Tibial artery (tissue), 4 donors: ENCODE data around the gene CINP.

Experiments used
- DNase-seq, 2 donors: peaks; one replicate each; pipeline ENCODE4 v3.0.0-alpha.2; 2019
- H3K27ac ChIP-seq, 2 donors: fragments of 200-600 bp; sonication (generic) in 1 of 2; 1 replicate in 1 of 2; 2 replicates in 1 of 2; pipeline ENCODE4 v1.5.1; 2018 to 2019; ENCODE audit warnings: mild to moderate bottlenecking in 1 of 2
- H3K27me3 ChIP-seq, 2 donors: fragments of 200-600 bp; sonication (generic) in 1 of 2; one replicate each; pipeline versions ENCODE4 v1.5.1 to v1.6.0; 2016 to 2019
- H3K36me3 ChIP-seq, 3 donors: fragments of 200-600 bp; sonication (generic) in 2 of 3; one replicate each; pipeline ENCODE4 v1.5.1; 2016 to 2019; ENCODE audit warnings: mild to moderate bottlenecking in 2 of 3
- H3K4me1 ChIP-seq, 4 donors: fragments of 200-600 bp; sonication (generic) in 2 of 4; 1 replicate in 3 of 4; 2 replicates in 1 of 4; pipeline ENCODE4 v1.5.1; 2016 to 2019
- H3K4me3 ChIP-seq, 2 donors: fragments of 200-600 bp; sonication (generic) in 1 of 2; 1 replicate in 1 of 2; 2 replicates in 1 of 2; pipeline ENCODE4 v1.5.1; 2018 to 2019; ENCODE audit warnings: mild to moderate bottlenecking in 2 of 2
- H3K9me3 ChIP-seq, 3 donors: fragments of 200-600 bp; sonication (generic) in 1 of 3; one replicate each; pipeline ENCODE4 v1.5.1; 2016 to 2019
- CTCF ChIP-seq, 2 experiments: fragments of 200-600 bp in 1 of 2; fragments of 450-650 bp in 1 of 2; IDR thresholded peaks; one replicate each; pipeline ENCODE4 v1.5.1; 2017 to 2019; ENCODE audit warnings: antibody characterized with exemption in 2 of 2, mild to moderate bottlenecking in 1 of 2, moderate library complexity in 1 of 2
- intact Hi-C: fragments of 100-400 bp; cut with DNase I; formaldehyde crosslinking; loops from one replicate; pipeline ENCODE4 v1.15.0; 2023; ENCODE audit warnings: low total_unique reads

The CINP gene

GRCh38 chr14:102341566-102341965 is 21.1 kb downstream of the CINP start:
- Histone ChIP-seq H3K4me3 (no peak overlapping the region), H3K27me3 (no peaks in the 10 kb centered on the region), H3K36me3 (peaks cover 62 to 96% (median 70%) of the 10 kb centered on the region in 3 donors), H3K9me3 (no peaks in the 10 kb centered on the region), H3K27ac (no peak overlapping the region), H3K4me1 (no peaks in the 10 kb centered on the region)
- TF ChIP-seq CTCF (IDR thresholded peaks at IDR 0.05) = no peak
- intact Hi-C loops = no loop called here
- DNase-seq = no peak

GRCh38 chr14:102338724-102339123 is 24.0 kb downstream of the CINP start:
- H3K4me3 ChIP-seq = no peak overlapping the region
- H3K4me1 ChIP-seq = no peaks in the 10 kb centered on the region
- peak in 1 of 2 donors; percentile 33 for DNase-seq
- no peak overlapping the region for H3K27ac ChIP-seq
- TF ChIP-seq CTCF (IDR thresholded peaks at IDR 0.05) = no peak
- H3K27me3 ChIP-seq = no peaks in the 10 kb centered on the region
- peaks cover 63 to 94% (median 71%) of the 10 kb centered on the region in 3 donors for H3K36me3 ChIP-seq
- no peaks in the 10 kb centered on the region for H3K9me3 ChIP-seq
- intact Hi-C loops = no loop called here

- TF ChIP-seq CTCF (IDR thresholded peaks at IDR 0.05) = no peak
- Histone ChIP-seq H3K27me3 (no peaks in the 10 kb centered on the region), H3K4me1 (no peaks in the 10 kb centered on the region), H3K9me3 (no peaks in the 10 kb centered on the region), H3K36me3 (peaks cover 53 to 82% (median 64%) of the 10 kb centered on the region in 3 donors), H3K4me3 (no peak overlapping the region), H3K27ac (no peak overlapping the region)
- DNase-seq = no peak
- intact Hi-C loops = no loop called here
Observed at GRCh38 chr14:102335163-102335562, 27.5 kb downstream of the CINP start.

GRCh38 chr14:102333795-102334705 is 28.6 kb downstream of the CINP start:
- no peak for DNase-seq
- Histone ChIP-seq H3K27me3 (no peaks in the 10 kb centered on the region), H3K9me3 (no peaks in the 10 kb centered on the region), H3K27ac (no peak overlapping the region), H3K4me1 (no peaks in the 10 kb centered on the region), H3K36me3 (peaks cover 49 to 70% (median 59%) of the 10 kb centered on the region in 3 donors), H3K4me3 (no peak overlapping the region)
- no peak for TF ChIP-seq CTCF (IDR thresholded peaks at IDR 0.05)
- intact Hi-C loops = no loop called here

GRCh38 chr14:102333390-102333789 is 29.3 kb downstream of the CINP start:
- H3K4me3 ChIP-seq = no peak overlapping the region
- H3K27ac ChIP-seq = no peak overlapping the region
- H3K36me3 ChIP-seq = peaks cover 45 to 66% (median 56%) of the 10 kb centered on the region in 3 donors
- no peaks in the 10 kb centered on the region for H3K4me1 ChIP-seq
- intact Hi-C loops = no loop called here
- no peak for DNase-seq
- TF ChIP-seq CTCF (IDR thresholded peaks at IDR 0.05) = no peak
- H3K27me3 ChIP-seq = no peaks in the 10 kb centered on the region
- no peaks in the 10 kb centered on the region for H3K9me3 ChIP-seq
